Urothelium cell line (cell line): Measurements from ENCODE around the gene GNAT3.

Experiments
- DNase-seq: peaks from one replicate; pipeline ENCODE4 v3.0.0; 2011; ENCODE audit warnings: low spot score, mixed read lengths
- FAIRE-seq: peaks from 2 replicates; lab custom pipeline; 2011; peaks lifted over from hg19 to GRCh38; lab: Jason Lieb, UNC

Gene GNAT3

GRCh38 chr7:80428161-80429054 is 83.5 kb downstream of the GNAT3 start:
- DNase-seq (peak; percentile 74), FAIRE-seq (peak; percentile 27)

GRCh38 chr7:80427218-80427617 is 84.6 kb downstream of the GNAT3 start:
- no peak for FAIRE-seq

GRCh38 chr7:80420876-80421275 is 91.0 kb downstream of the GNAT3 start:
- DNase-seq = no peak

More at GRCh38 chr7:80427218-80427617, 84.6 kb downstream of the GNAT3 start:
- no peak for DNase-seq

GRCh38 chr7:80417211-80417793 is 94.6 kb downstream of the GNAT3 start:
- DNase-seq (no peak), FAIRE-seq (no peak)

More at GRCh38 chr7:80420876-80421275, 91.0 kb downstream of the GNAT3 start:
- no peak for FAIRE-seq

- DNase-seq = no peak
- no peak for FAIRE-seq
Observed at GRCh38 chr7:80415522-80415921, 96.3 kb downstream of the GNAT3 start.

GRCh38 chr7:80415114-80415513 is 96.8 kb downstream of the GNAT3 start:
- FAIRE-seq (no peak), DNase-seq (no peak)

GRCh38 chr7:80414331-80414730 is 97.5 kb downstream of the GNAT3 start:
- FAIRE-seq = peak; percentile 35
- no peak for DNase-seq

- FAIRE-seq (no peak), DNase-seq (no peak)
Observed at GRCh38 chr7:80413383-80413945, 98.4 kb downstream of the GNAT3 start.

GRCh38 chr7:80412842-80413241 is 99.0 kb downstream of the GNAT3 start:
- FAIRE-seq (no peak), DNase-seq (no peak)

GRCh38 chr7:80411621-80412020 is 100.2 kb downstream of the GNAT3 start:
- no peak for DNase-seq
- no peak for FAIRE-seq

GRCh38 chr7:80410081-80410480 is 101.8 kb downstream of the GNAT3 start:
- no peak for FAIRE-seq

More at GRCh38 chr7:80410081-80410480, 101.8 kb downstream of the GNAT3 start:
- no peak for DNase-seq
